ENCODE measurements around the gene P3H1. TPM values are rescaled to one million over a fixed set of nuclear protein-coding genes. Genes with fewer than 3 reads are reported as not detected.

Gene P3H1
- total RNA-seq, 4 donors from 2014 or later = 16.6 to 28.0 (median 24.2) TPM

DNA sequence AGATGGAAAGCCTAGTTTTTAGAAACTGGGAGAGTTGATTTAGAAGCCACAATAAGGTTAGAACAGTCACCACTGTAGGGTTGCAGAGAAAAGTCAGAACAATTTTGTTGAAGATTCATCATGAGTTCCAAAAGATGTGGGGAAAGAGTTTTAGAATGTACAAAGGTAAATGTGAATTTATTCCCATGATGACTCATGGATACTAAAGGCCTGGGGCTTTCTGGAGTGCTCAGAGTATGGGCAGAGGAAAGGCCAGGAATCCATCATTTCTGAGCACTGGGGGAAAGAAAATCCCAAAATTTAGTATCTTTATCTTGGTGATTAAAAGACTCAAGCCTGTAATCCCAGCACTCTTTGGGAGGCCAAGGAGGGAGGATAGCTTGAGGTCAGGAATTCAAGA is 66.8 kb downstream of the P3H1 start:
- TF ChIP-seq POLR2A (IDR thresholded peaks at IDR 0.05) = no peak
- TF ChIP-seq CTCF (IDR thresholded peaks at IDR 0.05) = no peak
- Histone ChIP-seq H3K4me1 (no peaks in the 10 kb centered on the region), H3K27me3 (no peaks in the 10 kb centered on the region), H3K9me3 (no peaks in the 10 kb centered on the region), H3K27ac (no peak overlapping the region), H3K36me3 (peaks cover 56 to 71% of the 10 kb centered on the region in 2 donors), H3K4me3 (replicated peaks in 1 of 3) (no peak overlapping the region)
- no peak for DNase-seq
- intact Hi-C loops (cut with DNase I) = no loop called here

DNA sequence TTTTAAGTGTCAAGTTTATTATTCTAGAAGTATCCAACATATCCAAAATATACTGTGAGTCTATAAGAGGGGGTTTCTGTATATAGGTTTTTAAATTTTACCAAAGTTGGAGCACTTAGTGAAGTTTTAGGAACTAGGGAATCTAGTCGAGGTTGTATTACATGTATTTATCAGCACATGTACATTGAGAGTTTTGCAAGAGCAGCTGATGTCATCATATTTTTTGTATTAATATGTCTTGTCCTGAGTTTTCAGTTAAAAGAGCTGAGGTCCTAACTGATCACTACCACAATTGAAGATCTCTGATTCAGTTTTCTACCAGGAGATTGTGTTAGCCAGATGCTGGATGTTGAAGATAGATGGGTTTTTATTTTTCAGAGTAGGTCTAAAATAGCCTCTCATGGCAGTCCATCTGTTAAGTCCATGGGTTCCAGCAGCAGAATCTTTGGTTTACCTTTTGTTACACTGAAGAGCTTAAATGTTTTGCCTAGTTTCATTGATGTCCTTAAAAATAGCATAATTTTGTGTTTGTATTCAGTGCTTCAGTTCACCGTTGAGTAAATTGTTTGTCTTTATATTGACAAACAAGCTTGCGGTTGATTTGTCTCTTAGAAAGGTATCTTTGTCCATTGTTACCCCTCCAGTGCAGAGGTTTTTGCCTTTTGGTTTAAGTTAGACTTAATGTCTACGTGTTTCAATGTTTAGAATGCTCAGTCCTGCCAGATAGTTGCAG is 68.6 kb downstream of the P3H1 start:
- Histone ChIP-seq H3K9me3 (no peaks in the 10 kb centered on the region), H3K27ac (no peak overlapping the region), H3K4me1 (peaks cover 0 to 10% of the 10 kb centered on the region in 2 donors), H3K4me3 (replicated peaks in 1 of 3) (no peak overlapping the region), H3K36me3 (peaks cover 46 to 58% of the 10 kb centered on the region in 2 donors), H3K27me3 (no peaks in the 10 kb centered on the region)
- intact Hi-C loops (cut with DNase I) = loop anchor here (5.0 kb wide), 1 partner anchor 36 kb away; no protein-coding TSS in a partner anchor
- DNase-seq = no peak
- TF ChIP-seq CTCF (IDR thresholded peaks at IDR 0.05) = no peak
- TF ChIP-seq POLR2A (IDR thresholded peaks at IDR 0.05) = no peak
- WGBS, 2 donors = 97% methylated on average over 4 of the region's 4 CpGs

Other genes with a start within 250 kb of the P3H1 start
- gene PPIH, start 108.6 kb downstream of the P3H1 start, total RNA-seq = 10 to 100 TPM; 26.4 to 45.9 (median 40.3) TPM
- gene YBX1, start 84.6 kb downstream of the P3H1 start, total RNA-seq = 100 to 1,000 TPM; 368 to 678 (median 607) TPM
- not detected for gene CLDN19, start 26.8 kb downstream of the P3H1 start, total RNA-seq
- 1 to 10 TPM; 4.2 to 7.2 (median 4.7) TPM for gene C1orf50, start 221 bp upstream of the P3H1 start, total RNA-seq
- 1 to 10 TPM in 1 of 4 donors, under 1 TPM in 1, not detected in 2; 0.11 to 2.6 TPM for gene TMEM269, start 18.0 kb upstream of the P3H1 start, total RNA-seq
- 10 to 100 TPM; 23.7 to 36.5 (median 28.9) TPM for gene ERMAP, start 50.1 kb upstream of the P3H1 start, total RNA-seq
- gene SVBP, start 50.4 kb upstream of the P3H1 start, total RNA-seq = 10 to 100 TPM; 20.4 to 29.0 (median 21.6) TPM
- gene ZNF691, start 79.6 kb upstream of the P3H1 start, total RNA-seq = 10 to 100 TPM; 17.9 to 25.8 (median 21.5) TPM
- gene SLC2A1, start 191.8 kb upstream of the P3H1 start, total RNA-seq = 100 to 1,000 TPM in 2 of 4 donors, 10 to 100 TPM in 2; 15.0 to 208 (median 91.4) TPM

Data from thyroid gland (tissue), 4 donors.